ENCODE results near the gene BMP8A. TPM values are rescaled to one million over a fixed set of nuclear protein-coding genes. Genes with fewer than 3 reads are reported as not detected.
"Not testable (repeated sequence)": the region's sequence is repeated elsewhere in the genome, so short reads cannot be mapped to it uniquely, and the experiment has no call there.

The BMP8A gene
- total RNA-seq, 1 donor from 2014 or later = not detected

GRCh38 chr1:39462074-39462473, 29.4 kb upstream of the BMP8A start:
- Mint-ChIP-seq H3K27me3 (ENCODE audit: unreplicated experiment) (peaks cover 9% of the 10 kb centered on the region), H3K4me1 (ENCODE audit: unreplicated experiment) (no peaks in the 10 kb centered on the region), H3K4me3 (ENCODE audit: unreplicated experiment) (peak overlapping the region; percentile 51), H3K9me3 (ENCODE audit: unreplicated experiment) (no peaks in the 10 kb centered on the region), H3K27ac (ENCODE audit: unreplicated experiment) (no peak overlapping the region), H3K36me3 (ENCODE audit: low read depth, unreplicated experiment) (peaks cover 74% of the 10 kb centered on the region)
- no peak for DNase-seq (ENCODE audit: low spot score)
- no peak for TF ChIP-seq CTCF (IDR thresholded peaks at IDR 0.05; ENCODE audit: unreplicated experiment)

- H3K4me1 Mint-ChIP-seq (ENCODE audit: unreplicated experiment) = no peaks in the 10 kb centered on the region
- peaks cover 57% of the 10 kb centered on the region for H3K36me3 Mint-ChIP-seq (ENCODE audit: low read depth, unreplicated experiment)
- H3K4me3 Mint-ChIP-seq (ENCODE audit: unreplicated experiment) = peak overlapping the region; percentile 31
- H3K27ac Mint-ChIP-seq (ENCODE audit: unreplicated experiment) = no peak overlapping the region
- peaks cover 10% of the 10 kb centered on the region for H3K27me3 Mint-ChIP-seq (ENCODE audit: unreplicated experiment)
- TF ChIP-seq CTCF (IDR thresholded peaks at IDR 0.05; ENCODE audit: unreplicated experiment) = no peak
- no peaks in the 10 kb centered on the region for H3K9me3 Mint-ChIP-seq (ENCODE audit: unreplicated experiment)
- DNase-seq (ENCODE audit: low spot score) = no peak
These were observed 24.9 kb upstream of the BMP8A start for GRCh38 chr1:39466413-39467107.

- not testable (repeated sequence) for H3K27me3 Mint-ChIP-seq (ENCODE audit: unreplicated experiment); H3K4me1 Mint-ChIP-seq (ENCODE audit: unreplicated experiment); H3K9me3 Mint-ChIP-seq (ENCODE audit: unreplicated experiment); DNase-seq (ENCODE audit: low spot score); H3K4me3 Mint-ChIP-seq (ENCODE audit: unreplicated experiment)
- peaks cover 55% of the 10 kb centered on the region for H3K36me3 Mint-ChIP-seq (ENCODE audit: low read depth, unreplicated experiment)
- peak overlapping the region; percentile 39 for H3K27ac Mint-ChIP-seq (ENCODE audit: unreplicated experiment)
These were observed 24.2 kb upstream of the BMP8A start for GRCh38 chr1:39467108-39467720.

GRCh38 chr1:39469150-39469549, 22.3 kb upstream of the BMP8A start:
- TF ChIP-seq CTCF (IDR thresholded peaks at IDR 0.05; ENCODE audit: unreplicated experiment) = no peak
- Mint-ChIP-seq H3K27ac (ENCODE audit: unreplicated experiment) (peak overlapping the region; percentile 16), H3K4me1 (ENCODE audit: unreplicated experiment) (no peaks in the 10 kb centered on the region), H3K4me3 (ENCODE audit: unreplicated experiment) (peak overlapping the region; percentile 6), H3K36me3 (ENCODE audit: low read depth, unreplicated experiment) (peaks cover 48% of the 10 kb centered on the region), H3K27me3 (ENCODE audit: unreplicated experiment) (peaks cover 7% of the 10 kb centered on the region), H3K9me3 (ENCODE audit: unreplicated experiment) (no peaks in the 10 kb centered on the region)
- DNase-seq (ENCODE audit: low spot score) = no peak

GRCh38 chr1:39470040-39470439, 21.4 kb upstream of the BMP8A start:
- H3K9me3 Mint-ChIP-seq (ENCODE audit: unreplicated experiment) = no peaks in the 10 kb centered on the region
- peaks cover 44% of the 10 kb centered on the region for H3K36me3 Mint-ChIP-seq (ENCODE audit: low read depth, unreplicated experiment)
- no peak for DNase-seq (ENCODE audit: low spot score)
- H3K4me3 Mint-ChIP-seq (ENCODE audit: unreplicated experiment) = no peak overlapping the region
- H3K27me3 Mint-ChIP-seq (ENCODE audit: unreplicated experiment) = peaks cover 12% of the 10 kb centered on the region
- no peaks in the 10 kb centered on the region for H3K4me1 Mint-ChIP-seq (ENCODE audit: unreplicated experiment)
- no peak for TF ChIP-seq CTCF (IDR thresholded peaks at IDR 0.05; ENCODE audit: unreplicated experiment)
- H3K27ac Mint-ChIP-seq (ENCODE audit: unreplicated experiment) = no peak overlapping the region

All from endothelial cell (in vitro differentiated cells).